Transverse colon (tissue), 4 donors: Measurements from ENCODE around the gene FCER2.

Experiments
- EP300 ChIP-seq: sonication (generic); formaldehyde crosslinking; IDR thresholded peaks from one replicate; pipeline ENCODE4 v1.6.1; 2017; ENCODE audit warnings: antibody characterized with exemption, low read depth
- POLR2A ChIP-seq: fragments of 450-650 bp; IDR thresholded peaks from one replicate; pipeline ENCODE4 v1.6.1; 2016; ENCODE audit warnings: antibody characterized with exemption, mild to moderate bottlenecking, moderate library complexity
- POLR2AphosphoS5 ChIP-seq, 3 donors: sonication (generic); formaldehyde crosslinking; IDR thresholded peaks; one replicate each; pipeline ENCODE4 v1.6.1; 2016; ENCODE audit warnings: antibody characterized with exemption in 3 of 3
- TF ChIP-seq, protein P1 (sequence below), 5 experiments: fragments of 200-600 bp in 3 of 5; fragments of 450-650 bp in 2 of 5; sonication (generic) in 3 of 5; IDR thresholded peaks; 1 replicate in 2 of 5; 2 replicates in 3 of 5; pipeline ENCODE4 v1.5.1; 2016 to 2017; ENCODE audit warnings: antibody characterized with exemption in 5 of 5, inconsistent platforms in 3 of 5, mild to moderate bottlenecking in 2 of 5, moderate library complexity in 1 of 5

GRCh38 chr19:7677669-7678311 lies 24.1 kb downstream of the FCER2 start:
- TF ChIP-seq, protein P1, sequence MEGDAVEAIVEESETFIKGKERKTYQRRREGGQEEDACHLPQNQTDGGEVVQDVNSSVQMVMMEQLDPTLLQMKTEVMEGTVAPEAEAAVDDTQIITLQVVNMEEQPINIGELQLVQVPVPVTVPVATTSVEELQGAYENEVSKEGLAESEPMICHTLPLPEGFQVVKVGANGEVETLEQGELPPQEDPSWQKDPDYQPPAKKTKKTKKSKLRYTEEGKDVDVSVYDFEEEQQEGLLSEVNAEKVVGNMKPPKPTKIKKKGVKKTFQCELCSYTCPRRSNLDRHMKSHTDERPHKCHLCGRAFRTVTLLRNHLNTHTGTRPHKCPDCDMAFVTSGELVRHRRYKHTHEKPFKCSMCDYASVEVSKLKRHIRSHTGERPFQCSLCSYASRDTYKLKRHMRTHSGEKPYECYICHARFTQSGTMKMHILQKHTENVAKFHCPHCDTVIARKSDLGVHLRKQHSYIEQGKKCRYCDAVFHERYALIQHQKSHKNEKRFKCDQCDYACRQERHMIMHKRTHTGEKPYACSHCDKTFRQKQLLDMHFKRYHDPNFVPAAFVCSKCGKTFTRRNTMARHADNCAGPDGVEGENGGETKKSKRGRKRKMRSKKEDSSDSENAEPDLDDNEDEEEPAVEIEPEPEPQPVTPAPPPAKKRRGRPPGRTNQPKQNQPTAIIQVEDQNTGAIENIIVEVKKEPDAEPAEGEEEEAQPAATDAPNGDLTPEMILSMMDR (IDR thresholded peaks at IDR 0.05) = no peak
- TF ChIP-seq POLR2AphosphoS5 (IDR thresholded peaks at IDR 0.05) (no peak), POLR2A (no peak), EP300 (no peak)
